ENCODE measurements around the gene CAPZA1. TPM values are rescaled to one million over a fixed set of nuclear protein-coding genes. Genes with fewer than 3 reads are reported as not detected.

The CAPZA1 gene
- total RNA-seq, 2 donors from 2014 or later = 48.1 to 59.9 TPM

- intact Hi-C loops (cut with DNase I) = loop anchor here (5.0 kb wide), 2 partner anchors 91 to 316 kb away; partner anchors contain the start of genes CAPZA1 (in 1 of the 2) and ST7L (in 1 of the 2)
- DNase-seq (no peak), ATAC-seq (no peak)
These were observed 88.4 kb downstream of the CAPZA1 start for GRCh38 chr1:112708002-112708448.

GRCh38 chr1:112708489-112708888 lies 88.9 kb downstream of the CAPZA1 start:
- intact Hi-C loops (cut with DNase I) = loop anchor here (5.0 kb wide), 2 partner anchors 91 to 316 kb away; partner anchors contain the start of genes CAPZA1 (in 1 of the 2) and ST7L (in 1 of the 2)
- ATAC-seq (no peak), DNase-seq (no peak)

DNA sequence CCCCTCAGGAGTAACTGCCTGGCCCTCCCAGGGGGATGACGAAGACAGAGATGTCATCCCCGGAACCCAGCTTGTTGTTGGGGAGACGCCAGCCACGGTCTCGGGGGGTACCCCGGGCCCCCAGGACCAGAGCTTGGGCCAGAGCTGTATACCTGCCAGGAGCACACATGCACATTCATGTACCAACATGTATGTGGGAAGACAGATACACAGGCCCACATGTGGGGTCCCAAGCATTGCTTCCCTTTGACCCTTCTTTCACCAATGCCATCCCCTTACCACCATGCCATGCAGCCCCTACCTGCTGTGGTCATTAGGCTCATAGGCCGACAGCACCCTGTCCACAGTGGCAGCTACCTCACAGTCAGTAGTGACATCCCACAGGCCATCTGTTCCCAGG lies 90.5 kb downstream of the CAPZA1 start:
- no peak for ATAC-seq
- no peak for DNase-seq
- intact Hi-C loops (cut with DNase I) = loop anchor here in 1 of 2 donors (10.0 kb wide), 1 partner anchor 965 kb away; no protein-coding TSS in a partner anchor

GRCh38 chr1:112710586-112710985 lies 91.0 kb downstream of the CAPZA1 start:
- intact Hi-C loops (cut with DNase I) = loop anchor here in 1 of 2 donors (10.0 kb wide), 1 partner anchor 964 kb away; no protein-coding TSS in a partner anchor
- DNase-seq = no peak
- ATAC-seq = no peak

DNA sequence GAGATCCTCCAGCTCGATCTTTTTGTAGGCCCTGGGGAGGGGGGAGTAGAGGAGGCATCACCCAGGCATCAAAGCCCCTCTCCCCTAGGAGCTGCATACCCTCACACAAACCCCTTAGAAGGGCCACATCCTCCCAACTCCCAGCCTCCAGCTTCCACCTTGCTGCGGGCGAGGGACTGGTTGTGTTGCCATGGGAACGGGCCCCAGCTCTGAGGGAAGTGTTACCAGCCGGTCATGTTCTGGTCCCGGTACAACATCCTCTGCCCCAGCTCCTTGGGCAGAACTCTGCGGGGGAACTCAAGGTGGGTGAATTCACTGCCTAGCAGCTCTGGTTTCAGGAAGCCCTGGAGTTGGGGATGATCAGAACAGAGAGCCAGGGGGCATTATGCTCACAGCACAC lies 91.4 kb downstream of the CAPZA1 start:
- intact Hi-C loops (cut with DNase I) = loop anchor here in 1 of 2 donors (10.0 kb wide), 1 partner anchor 964 kb away; no protein-coding TSS in a partner anchor
- ATAC-seq = no peak
- no peak for DNase-seq

DNA sequence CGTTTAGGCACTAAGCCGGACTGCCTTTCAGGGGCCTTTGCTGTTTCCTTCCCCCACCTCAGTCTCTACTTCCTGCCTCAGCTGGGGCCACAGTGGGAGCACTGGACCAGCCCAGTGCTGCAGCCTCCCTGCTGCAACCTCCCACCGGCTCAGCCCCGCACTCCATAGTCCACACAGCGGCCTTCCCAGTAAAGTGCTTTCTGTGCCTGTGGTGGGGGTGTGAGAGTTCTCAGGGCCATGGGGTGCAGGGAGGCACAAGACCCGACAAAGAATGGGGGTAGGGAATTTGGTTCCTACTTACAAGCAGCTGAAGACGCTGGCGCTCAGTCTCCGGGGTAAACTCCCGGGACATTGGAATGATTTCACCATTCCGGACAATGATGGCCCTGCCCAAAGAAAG lies 92.0 kb downstream of the CAPZA1 start:
- DNase-seq (no peak), ATAC-seq (no peak)
- intact Hi-C loops (cut with DNase I) = loop anchor here in 1 of 2 donors (10.0 kb wide), 1 partner anchor 963 kb away; no protein-coding TSS in a partner anchor

- ATAC-seq (no peak), DNase-seq (no peak)
- intact Hi-C loops (cut with DNase I) = loop anchor here in 1 of 2 donors (10.0 kb wide), 1 partner anchor 963 kb away; no protein-coding TSS in a partner anchor
These were observed 92.6 kb downstream of the CAPZA1 start for GRCh38 chr1:112712191-112712590.

DNA sequence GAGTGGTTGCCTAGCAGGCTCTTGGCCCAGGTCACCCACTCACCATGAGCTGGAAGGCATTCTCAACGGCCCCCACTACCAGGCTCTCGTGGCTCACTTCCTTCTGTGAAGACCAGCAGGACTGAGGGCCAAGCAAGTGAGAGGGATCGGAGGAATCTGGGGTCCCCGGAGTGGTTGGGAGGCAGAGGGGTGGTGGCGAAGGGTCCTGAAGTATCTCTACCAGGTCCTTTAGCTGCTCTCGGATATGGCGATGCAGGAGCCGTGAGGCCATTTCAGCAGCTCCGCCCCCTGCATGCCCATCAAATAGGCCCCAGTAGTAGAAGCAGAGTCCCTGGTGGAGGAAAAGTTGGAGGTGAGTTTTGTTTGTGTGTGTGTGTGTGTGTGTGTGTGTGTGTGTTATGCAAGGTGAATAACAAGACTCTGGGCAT lies 93.1 kb downstream of the CAPZA1 start:
- no peak for DNase-seq
- intact Hi-C loops (cut with DNase I) = loop anchor here in 1 of 2 donors (10.0 kb wide), 1 partner anchor 962 kb away; no protein-coding TSS in a partner anchor
- no peak for ATAC-seq

DNA sequence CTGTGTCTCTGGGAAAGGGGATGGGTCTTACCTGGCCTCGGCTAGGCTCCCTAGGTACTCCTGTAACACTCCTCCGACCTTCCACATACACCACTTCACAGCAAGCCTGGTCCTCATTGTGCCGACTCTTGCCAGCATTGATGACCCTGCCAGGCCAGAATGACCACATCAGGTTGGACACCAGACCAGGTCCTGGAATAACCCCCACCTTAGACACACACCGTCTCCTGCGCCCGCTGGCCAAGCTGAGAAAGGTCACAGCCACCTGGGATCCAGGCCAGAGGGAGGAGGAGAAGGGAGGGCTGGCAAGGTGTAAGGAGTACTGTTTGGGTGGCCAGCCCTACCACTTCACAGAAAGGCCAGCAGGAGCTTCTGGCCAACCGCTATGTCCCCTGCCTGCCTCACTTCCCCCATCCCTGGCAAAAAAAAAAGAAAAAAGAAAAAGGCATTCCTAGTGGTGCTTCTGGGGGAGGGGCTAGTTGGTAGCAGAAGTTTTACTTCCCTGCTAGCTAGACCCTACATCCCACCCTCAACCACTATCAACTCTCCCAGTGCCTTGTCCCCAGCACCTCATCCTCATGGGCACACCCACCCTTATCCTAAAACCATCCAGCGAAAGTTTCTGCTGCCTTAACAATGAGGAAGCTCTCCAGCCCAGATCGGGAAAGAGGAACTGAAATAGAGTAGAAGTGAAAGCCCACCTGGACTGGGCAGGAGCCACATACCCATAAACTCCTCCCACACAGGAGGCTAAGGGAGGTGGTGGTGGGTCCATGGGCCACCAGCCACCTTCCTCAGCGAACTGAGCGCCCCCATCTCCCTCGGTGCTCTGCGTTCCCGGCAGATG lies 94.1 kb downstream of the CAPZA1 start:
- intact Hi-C loops (cut with DNase I) = loop anchor here in 1 of 2 donors (10.0 kb wide), 1 partner anchor 961 kb away; no protein-coding TSS in a partner anchor
- DNase-seq = no peak
- ATAC-seq = no peak

GRCh38 chr1:112714313-112715263 lies 95.0 kb downstream of the CAPZA1 start:
- intact Hi-C loops (cut with DNase I) = loop anchor here in 1 of 2 donors (5.0 to 10.0 kb wide), 3 partner anchors 243 to 960 kb away; partner anchors contain the start of genes LRIG2 and SLC16A1
- ATAC-seq (peak; percentile 4 to 17), DNase-seq (peak; percentile 55)

DNA sequence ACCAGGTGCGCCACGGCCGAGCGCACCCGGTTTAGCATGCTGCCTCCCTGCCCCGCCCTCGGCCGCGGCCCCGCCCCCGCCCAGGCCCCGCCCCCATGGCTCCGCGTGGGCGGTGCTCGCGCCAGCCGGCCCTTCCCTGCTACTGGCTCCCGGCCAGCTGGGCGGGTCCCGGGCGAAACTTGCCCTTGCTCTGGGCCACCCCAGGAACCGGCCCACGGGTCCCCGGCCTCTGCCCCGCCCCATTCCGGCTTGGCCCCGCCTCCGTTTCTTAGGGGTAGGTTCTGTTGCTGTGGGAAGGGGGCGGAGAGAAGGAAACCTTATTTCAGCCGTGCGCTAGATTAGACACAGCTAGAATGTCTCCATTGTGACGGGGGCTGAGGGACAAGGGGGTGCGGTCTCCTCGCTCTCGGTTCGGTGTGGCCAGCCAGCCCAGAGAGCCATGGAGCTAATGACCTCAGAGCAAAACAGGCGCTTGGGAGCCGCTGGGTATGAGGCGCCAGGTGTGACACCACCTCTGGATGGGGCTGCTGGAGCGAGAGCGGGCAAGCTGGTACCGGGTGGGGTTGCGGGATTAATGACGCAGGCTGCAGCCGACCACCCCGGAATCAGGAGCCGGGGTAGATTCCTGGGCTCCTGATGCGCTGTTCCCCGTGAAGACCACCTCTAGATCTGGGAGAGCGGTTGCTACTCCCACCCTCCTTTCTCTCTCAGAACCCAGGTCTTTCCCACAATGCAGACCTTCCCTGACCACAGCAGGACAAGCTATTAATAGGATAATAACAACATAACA lies 95.8 kb downstream of the CAPZA1 start, which contains the start of gene PPM1J:
TSS of gene PPM1J (minus strand) at position 69 of the 790 bp plus-strand sequence. CDS start at position 38, 31 bp downstream.
- intact Hi-C loops (cut with DNase I) = loop anchor here in 1 of 2 donors (1.0 to 10.0 kb wide), 4 partner anchors 89 to 959 kb away; partner anchors contain the start of genes LRIG2 and SLC16A1
- ATAC-seq = peak; percentile 88 to 93

DNA sequence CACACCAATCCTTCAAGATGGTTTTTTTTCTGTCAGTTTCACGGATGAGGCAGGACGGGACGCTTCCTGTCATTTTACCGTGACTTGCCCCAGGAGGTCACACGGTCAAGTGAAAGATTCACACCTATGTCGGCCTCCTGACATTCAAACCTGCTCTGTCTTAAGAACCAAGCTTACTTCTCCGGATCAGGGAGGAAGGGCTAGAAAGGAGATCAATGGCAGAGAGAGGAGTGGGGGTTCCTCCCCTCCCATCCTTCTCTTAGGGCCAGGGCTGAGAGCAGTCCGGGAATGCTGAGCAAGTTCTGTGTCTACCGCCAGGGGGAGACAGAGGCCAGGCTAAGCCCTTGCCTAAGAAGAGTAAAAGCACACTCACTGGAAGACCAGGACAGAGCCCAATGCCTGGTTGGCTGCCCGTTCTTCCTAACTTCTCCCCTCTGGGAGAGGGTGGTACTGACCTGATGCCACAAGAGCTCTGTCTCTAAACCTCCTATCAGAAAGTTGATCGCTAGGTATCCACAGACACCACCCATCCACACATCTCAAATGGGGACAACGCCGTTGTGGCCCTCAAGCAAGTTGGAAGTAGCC lies 96.6 kb downstream of the CAPZA1 start:
- ATAC-seq (peak; percentile 76 to 78), DNase-seq (peak; percentile 87)
- intact Hi-C loops (cut with DNase I) = loop anchor here in 1 of 2 donors (1.0 to 10.0 kb wide), 4 partner anchors 88 to 959 kb away; partner anchors contain the start of genes LRIG2 and SLC16A1

More for the DNA sequence above, 95.8 kb downstream of the CAPZA1 start, which contains the start of gene PPM1J:
- DNase-seq = peak; percentile 99

GRCh38 chr1:112717263-112717873 lies 97.7 kb downstream of the CAPZA1 start:
- ATAC-seq = no peak
- intact Hi-C loops (cut with DNase I) = loop anchor here in 1 of 2 donors (5.0 to 10.0 kb wide), 3 partner anchors 240 to 957 kb away; partner anchors contain the start of genes LRIG2 and SLC16A1

DNA sequence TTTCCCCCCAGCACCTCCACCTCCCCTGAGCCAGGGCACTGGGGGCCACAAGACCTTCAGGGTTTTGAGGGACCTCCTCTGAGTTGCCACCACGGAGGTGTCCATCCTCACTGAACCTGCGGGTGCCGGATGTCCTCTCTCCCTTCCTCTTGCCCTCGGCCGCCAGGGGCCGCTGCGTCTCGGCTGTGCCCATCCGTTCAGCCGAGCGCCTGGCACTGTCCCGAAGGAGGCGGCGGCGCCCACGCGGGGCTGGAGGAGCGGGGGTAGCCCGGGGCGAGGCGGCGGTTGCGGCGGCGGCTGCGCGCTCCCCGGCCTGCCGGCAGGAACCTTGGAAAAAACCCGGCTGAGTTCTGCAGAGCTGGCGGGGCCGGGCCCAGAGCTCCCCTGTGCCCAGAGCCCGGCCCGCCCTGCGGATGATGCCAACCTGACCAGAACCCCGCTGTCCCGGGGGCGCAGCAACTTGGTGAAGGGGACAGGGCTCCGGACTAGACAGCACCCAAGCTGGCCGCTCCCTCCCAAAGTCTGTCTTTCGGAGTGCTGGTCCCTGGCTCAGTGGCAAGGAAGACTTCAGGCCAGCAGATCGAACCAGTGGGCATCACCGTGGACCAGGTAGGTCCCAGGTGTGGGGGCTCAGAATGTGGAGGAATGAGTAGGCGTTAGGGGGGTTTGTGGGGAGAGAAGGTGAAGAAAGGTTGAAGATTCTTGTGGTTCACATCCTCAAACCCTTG lies 99.2 kb downstream of the CAPZA1 start:
- DNase-seq (peak; percentile 86), ATAC-seq (peak in 1 of 2 donors; percentile 20)
- intact Hi-C loops (cut with DNase I) = loop anchor here (2.0 to 10.0 kb wide), 5 partner anchors 84 to 956 kb away; partner anchors contain the start of genes LRIG2 (in 1 of the 2) and SLC16A1 (in 1 of the 2)

More at GRCh38 chr1:112717263-112717873, 97.7 kb downstream of the CAPZA1 start:
- DNase-seq = no peak

GRCh38 chr1:112719706-112720105 lies 100.1 kb downstream of the CAPZA1 start:
- DNase-seq = no peak
- no peak for ATAC-seq
- intact Hi-C loops (cut with DNase I) = loop anchor here (2.0 to 10.0 kb wide), 6 partner anchors 83 to 955 kb away; partner anchors contain the start of genes LRIG2 (in 1 of the 2) and SLC16A1 (in 1 of the 2)
